ENCODE results near the gene C1RL. TPM values are rescaled to one million over a fixed set of nuclear protein-coding genes. Genes with fewer than 3 reads are reported as not detected.

Gene C1RL
- total and polyA plus RNA-seq, 2 donors (not counting 1 experiment from before 2014, with no cell fraction given): 13.5 to 24.9 TPM

DNA sequence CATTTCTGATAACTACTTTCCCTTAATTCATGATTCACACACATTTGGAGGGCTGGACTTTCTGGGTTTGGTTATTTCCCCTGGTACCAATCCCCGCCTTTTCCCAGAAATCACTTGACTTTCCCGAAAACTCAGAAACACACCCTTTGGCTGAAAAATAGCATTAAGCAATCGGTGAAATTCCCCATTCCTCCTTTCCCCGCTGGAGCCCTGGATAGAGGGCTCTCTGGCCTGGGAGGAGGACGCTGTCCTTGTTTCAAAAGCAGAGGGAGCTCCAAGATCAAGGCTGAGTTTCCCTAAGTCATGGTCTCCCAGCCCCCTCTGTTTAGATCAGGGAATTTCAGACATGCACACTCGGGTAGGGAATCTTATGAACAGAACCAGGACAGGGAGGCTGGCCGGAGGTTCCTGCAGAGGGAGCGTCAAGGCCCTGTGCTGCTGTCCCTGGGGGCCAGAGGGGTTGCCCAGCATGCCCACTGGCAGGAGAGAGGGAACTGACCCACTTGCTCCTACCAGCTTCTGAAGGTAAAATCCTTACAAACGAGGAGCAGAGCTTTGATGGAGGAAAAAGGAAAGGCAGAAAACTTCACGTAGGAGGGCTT, 48.6 kb downstream of the C1RL start, which contains the start of gene C1S:
Gene C1S (plus strand): TSS at position 366 of the 602 bp plus-strand sequence. CDS start 1,195 bp downstream, outside the sequence.
- Histone ChIP-seq H2AFZ (ENCODE audit: insufficient read depth, low read depth, low read length, poor library complexity, severe bottlenecking) (no peak within 1 kb of the TSS), H3K36me3 (replicated peaks in 1 of 2; ENCODE audit: control extremely low read depth in 1 of 2, control insufficient read depth in 1 of 2, extremely low read depth in 1 of 2, insufficient read depth in 2 of 2, low read length in 1 of 2) (no peaks in the 10 kb centered on the region), H3K27me3 (replicated peaks in 1 of 4; ENCODE audit: control extremely low read depth in 1 of 4, control insufficient read depth in 3 of 4, insufficient read depth in 4 of 4, low read length in 3 of 4) (peaks cover 0 to 11% (median 0%) of the 10 kb centered on the region in 4 experiments), H3K4me3 (ENCODE audit: control extremely low read depth in 1 of 5, extremely low read depth in 1 of 5, insufficient read depth in 1 of 5, low read depth in 2 of 5, low read length in 4 of 5) (no peak within 1 kb of the TSS), H3K27ac (ENCODE audit: low read length in 2 of 2) (no peak within 1 kb of the TSS), H3K9me3 (ENCODE audit: control extremely low read depth in 1 of 3, control insufficient read depth in 2 of 3, insufficient read depth in 1 of 3, low read length in 2 of 3) (no peaks in the 10 kb centered on the region), H3K4me1 (ENCODE audit: control insufficient read depth in 2 of 2, insufficient read depth in 2 of 2, low read length in 2 of 2) (no peaks in the 10 kb centered on the region), H3K79me2 (ENCODE audit: control insufficient read depth, insufficient read depth, low read length) (no peaks in the 10 kb centered on the region), H3K4me2 (replicated peaks; ENCODE audit: low read depth, low read length, poor library complexity, severe bottlenecking) (no peak within 1 kb of the TSS), H3K9ac (ENCODE audit: low read length) (no peak within 1 kb of the TSS), H4K20me1 (ENCODE audit: control insufficient read depth, insufficient read depth, low read length, poor library complexity, severe bottlenecking) (no peaks in the 10 kb centered on the region)
- ChIA-PET POLR2A (no interaction called here), CTCF (no interaction called here)
- no peaks in the 10 kb centered on the region for H3K9me3 Mint-ChIP-seq (ENCODE audit: insufficient read depth)
- ATAC-seq (ENCODE audit: low read depth): no peak
- no peak within 1 kb of the TSS for H3K4me3 Mint-ChIP-seq
- 78% methylated on average over 7 of the region's 10 CpGs for WGBS (ENCODE audit: insufficient coverage)
- H3K27ac Mint-ChIP-seq: no peak within 1 kb of the TSS
- H3K4me1 Mint-ChIP-seq: no peaks in the 10 kb centered on the region
- no peak for TF ChIP-seq EZH2 (IDR thresholded peaks at IDR 0.05; ENCODE audit: borderline replicate concordance, insufficient read depth, low read depth, low read length, poor library complexity, severe bottlenecking)
- TF ChIP-seq, protein P1, sequence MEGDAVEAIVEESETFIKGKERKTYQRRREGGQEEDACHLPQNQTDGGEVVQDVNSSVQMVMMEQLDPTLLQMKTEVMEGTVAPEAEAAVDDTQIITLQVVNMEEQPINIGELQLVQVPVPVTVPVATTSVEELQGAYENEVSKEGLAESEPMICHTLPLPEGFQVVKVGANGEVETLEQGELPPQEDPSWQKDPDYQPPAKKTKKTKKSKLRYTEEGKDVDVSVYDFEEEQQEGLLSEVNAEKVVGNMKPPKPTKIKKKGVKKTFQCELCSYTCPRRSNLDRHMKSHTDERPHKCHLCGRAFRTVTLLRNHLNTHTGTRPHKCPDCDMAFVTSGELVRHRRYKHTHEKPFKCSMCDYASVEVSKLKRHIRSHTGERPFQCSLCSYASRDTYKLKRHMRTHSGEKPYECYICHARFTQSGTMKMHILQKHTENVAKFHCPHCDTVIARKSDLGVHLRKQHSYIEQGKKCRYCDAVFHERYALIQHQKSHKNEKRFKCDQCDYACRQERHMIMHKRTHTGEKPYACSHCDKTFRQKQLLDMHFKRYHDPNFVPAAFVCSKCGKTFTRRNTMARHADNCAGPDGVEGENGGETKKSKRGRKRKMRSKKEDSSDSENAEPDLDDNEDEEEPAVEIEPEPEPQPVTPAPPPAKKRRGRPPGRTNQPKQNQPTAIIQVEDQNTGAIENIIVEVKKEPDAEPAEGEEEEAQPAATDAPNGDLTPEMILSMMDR (IDR thresholded peaks at IDR 0.05): no peak
- intact Hi-C loops (cut with micrococcal nuclease): no loop called here
- H3K27me3 Mint-ChIP-seq: peaks cover 43% of the 10 kb centered on the region
- DNase-seq: no peak

DNA sequence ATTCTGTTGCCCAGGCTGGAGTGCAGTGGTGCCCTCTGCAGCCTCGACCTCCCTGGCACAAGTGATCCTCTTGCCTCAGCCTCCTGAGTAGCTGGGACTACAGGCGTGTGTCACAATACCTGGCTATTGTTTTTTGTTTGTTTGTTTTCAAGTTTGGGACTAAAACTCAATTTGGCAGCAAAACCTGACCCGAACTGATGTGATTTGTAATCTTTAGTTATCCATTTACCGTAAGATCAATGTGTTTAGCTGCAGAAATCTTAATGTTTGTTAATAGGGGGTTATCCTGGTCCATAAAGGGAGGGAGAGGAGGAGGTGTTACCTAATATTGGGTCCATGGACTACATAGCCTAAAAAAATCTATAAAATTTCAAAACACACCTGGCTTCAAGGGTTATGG, 49.2 kb downstream of the C1RL start:
- H2AFZ ChIP-seq (ENCODE audit: insufficient read depth, low read depth, low read length, poor library complexity, severe bottlenecking): no peak overlapping the region
- ChIA-PET POLR2A (no interaction called here), CTCF (no interaction called here)
- Mint-ChIP-seq H3K4me1 (no peaks in the 10 kb centered on the region), H3K27me3 (peaks cover 50% of the 10 kb centered on the region), H3K4me3 (no peak overlapping the region), H3K27ac (no peak overlapping the region), H3K9me3 (ENCODE audit: insufficient read depth) (no peaks in the 10 kb centered on the region)
- no peak for ATAC-seq (ENCODE audit: low read depth)
- TF ChIP-seq EZH2 (IDR thresholded peaks at IDR 0.05; ENCODE audit: borderline replicate concordance, insufficient read depth, low read depth, low read length, poor library complexity, severe bottlenecking): no peak
- TF ChIP-seq, protein P1 (IDR thresholded peaks at IDR 0.05): no peak
- H3K79me2 ChIP-seq (ENCODE audit: control insufficient read depth, insufficient read depth, low read length): no peaks in the 10 kb centered on the region
- WGBS (ENCODE audit: insufficient coverage): 90% methylated on average over 3 of the region's 4 CpGs
- H3K4me3 ChIP-seq (ENCODE audit: control extremely low read depth in 1 of 5, extremely low read depth in 1 of 5, insufficient read depth in 1 of 5, low read depth in 2 of 5, low read length in 4 of 5): no peak overlapping the region
- H3K4me1 ChIP-seq (ENCODE audit: control insufficient read depth in 2 of 2, insufficient read depth in 2 of 2, low read length in 2 of 2): no peaks in the 10 kb centered on the region
- DNase-seq: no peak
- no peak overlapping the region for H3K27ac ChIP-seq (ENCODE audit: low read length in 2 of 2)
- peaks cover 0 to 15% (median 0%) of the 10 kb centered on the region in 4 experiments for H3K27me3 ChIP-seq (replicated peaks in 1 of 4; ENCODE audit: control extremely low read depth in 1 of 4, control insufficient read depth in 3 of 4, insufficient read depth in 4 of 4, low read length in 3 of 4)
- intact Hi-C loops (cut with micrococcal nuclease): no loop called here
- no peak overlapping the region for H3K4me2 ChIP-seq (replicated peaks; ENCODE audit: low read depth, low read length, poor library complexity, severe bottlenecking)
- no peaks in the 10 kb centered on the region for H3K36me3 ChIP-seq (replicated peaks in 1 of 2; ENCODE audit: control extremely low read depth in 1 of 2, control insufficient read depth in 1 of 2, extremely low read depth in 1 of 2, insufficient read depth in 2 of 2, low read length in 1 of 2)
- H4K20me1 ChIP-seq (ENCODE audit: control insufficient read depth, insufficient read depth, low read length, poor library complexity, severe bottlenecking): no peaks in the 10 kb centered on the region
- H3K9ac ChIP-seq (ENCODE audit: low read length): no peak overlapping the region
- no peaks in the 10 kb centered on the region for H3K9me3 ChIP-seq (ENCODE audit: control extremely low read depth in 1 of 3, control insufficient read depth in 2 of 3, insufficient read depth in 1 of 3, low read length in 2 of 3)

All from B cell (primary cell).